Natural killer cell (primary cell): ENCODE data around the gene ZNF281. TPM values are rescaled to one million over a fixed set of nuclear protein-coding genes. Genes with fewer than 3 reads are reported as not detected.
"Not testable (repeated sequence)": the region's sequence is repeated elsewhere in the genome, so short reads cannot be mapped to it uniquely, and the experiment has no call there.

Source experiments
- ATAC-seq, 3 donors: fragments of 150-1000 bp in 2 of 3; fragments of 200-7000 bp in 1 of 3; cut with Tn5 transposase; 1 replicate in 1 of 3; 2 replicates in 2 of 3; pipeline ENCODE4 v1.10.0; 2021; ENCODE audit warnings: mild to moderate bottlenecking in 2 of 3, moderate library complexity in 2 of 3
- DNase-seq, 2 donors: peaks; one replicate each; pipeline versions ENCODE4 v3.0.0 to v3.0.0-alpha.2; 2013 to 2021; ENCODE audit warnings: mixed read lengths in 1 of 2
- H3K27ac ChIP-seq: one replicate; pipeline ENCODE4 v1.5.1; 2013; ENCODE audit warnings: mild to moderate bottlenecking, low read length
- H3K27me3 ChIP-seq: one replicate; pipeline ENCODE4 v1.6.1; 2013; ENCODE audit warnings: low read length; ENCODE audit not compliant: control insufficient read depth, insufficient read depth
- H3K36me3 ChIP-seq: one replicate; pipeline ENCODE4 v1.6.1; 2013; ENCODE audit warnings: low read length; ENCODE audit not compliant: control insufficient read depth, insufficient read depth
- H3K4me1 ChIP-seq: one replicate; pipeline ENCODE4 v1.6.1; 2013; ENCODE audit warnings: low read length; ENCODE audit not compliant: control insufficient read depth, insufficient read depth
- H3K4me3 ChIP-seq: one replicate; pipeline ENCODE4 v1.5.1; 2013; ENCODE audit warnings: low read length
- H3K9me3 ChIP-seq: one replicate; pipeline ENCODE4 v1.6.1; 2013; ENCODE audit warnings: low read length; ENCODE audit not compliant: control insufficient read depth, insufficient read depth
- H3K27ac Mint-ChIP-seq, 2 donors: one replicate each; pipeline ENCODE4 v1.8.0; 2022; ENCODE audit warnings: mild to moderate bottlenecking in 2 of 2, mixed read lengths in 2 of 2, moderate library complexity in 1 of 2
- H3K27me3 Mint-ChIP-seq, 2 donors: one replicate each; pipeline ENCODE4 v1.8.0; 2022; ENCODE audit warnings: low read depth in 2 of 2, mixed read lengths in 2 of 2
- H3K36me3 Mint-ChIP-seq: one replicate; pipeline ENCODE4 v1.8.0; 2022; ENCODE audit warnings: mixed read lengths
- H3K4me1 Mint-ChIP-seq, 2 donors: one replicate each; pipeline ENCODE4 v1.8.0; 2022; ENCODE audit warnings: mixed read lengths in 2 of 2
- H3K4me3 Mint-ChIP-seq: one replicate; pipeline ENCODE4 v1.8.0; 2022; ENCODE audit warnings: mild to moderate bottlenecking, moderate library complexity, mixed read lengths
- H3K9me3 Mint-ChIP-seq, 2 donors: one replicate each; pipeline ENCODE4 v1.8.0; 2022; ENCODE audit warnings: mixed read lengths in 2 of 2
- WGBS: methylation state at CpG from one replicate; pipeline ENCODE4 v1.1.7; 2013; ENCODE audit warnings: missing lambda C conversion rate; ENCODE audit not compliant: insufficient coverage; 5-methylcytosine and 5-hydroxymethylcytosine counted together
- intact Hi-C: fragments of 100-400 bp; cut with micrococcal nuclease; formaldehyde crosslinking; loops from one replicate; pipeline ENCODE4 v1.14.2; 2022
- total RNA-seq, 4 donors: library from RNA; stranded (reverse); fragments of 120-200 nt in 1 of 4; gene quantifications; one replicate each; pipeline versions ENCODE4 v1.2.3 to v1.2.4, GENCODE V29; 2013 to 2022
- TF ChIP-seq, protein P1 (sequence below): fragments of 200-600 bp; IDR thresholded peaks from one replicate; pipeline ENCODE4 v1.8.0; 2022; ENCODE audit warnings: antibody characterized with exemption

Gene ZNF281
- total RNA-seq, 3 donors from 2014 or later (not counting 1 experiment from before 2014, with no cell fraction given) = 25.6 to 35.4 (median 33.8) TPM

GRCh38 chr1:200442537-200443156 lies 32.8 kb upstream of the ZNF281 start:
- Histone ChIP-seq H3K27me3 (no peaks in the 10 kb centered on the region), H3K36me3 (no peaks in the 10 kb centered on the region), H3K27ac (no peak overlapping the region), H3K4me3 (no peak overlapping the region), H3K4me1 (no peaks in the 10 kb centered on the region), H3K9me3 (no peaks in the 10 kb centered on the region)
- Mint-ChIP-seq H3K36me3 (no peaks in the 10 kb centered on the region), H3K4me1 (peaks cover 3 to 4% of the 10 kb centered on the region in 2 donors), H3K4me3 (no peak overlapping the region), H3K27ac (no peak overlapping the region), H3K27me3 (no peaks in the 10 kb centered on the region), H3K9me3 (no peaks in the 10 kb centered on the region)
- ATAC-seq = no peak
- intact Hi-C loops = no loop called here
- 94% methylated on average over 3 of the region's 3 CpGs for WGBS
- no peak for DNase-seq
- TF ChIP-seq, protein P1, sequence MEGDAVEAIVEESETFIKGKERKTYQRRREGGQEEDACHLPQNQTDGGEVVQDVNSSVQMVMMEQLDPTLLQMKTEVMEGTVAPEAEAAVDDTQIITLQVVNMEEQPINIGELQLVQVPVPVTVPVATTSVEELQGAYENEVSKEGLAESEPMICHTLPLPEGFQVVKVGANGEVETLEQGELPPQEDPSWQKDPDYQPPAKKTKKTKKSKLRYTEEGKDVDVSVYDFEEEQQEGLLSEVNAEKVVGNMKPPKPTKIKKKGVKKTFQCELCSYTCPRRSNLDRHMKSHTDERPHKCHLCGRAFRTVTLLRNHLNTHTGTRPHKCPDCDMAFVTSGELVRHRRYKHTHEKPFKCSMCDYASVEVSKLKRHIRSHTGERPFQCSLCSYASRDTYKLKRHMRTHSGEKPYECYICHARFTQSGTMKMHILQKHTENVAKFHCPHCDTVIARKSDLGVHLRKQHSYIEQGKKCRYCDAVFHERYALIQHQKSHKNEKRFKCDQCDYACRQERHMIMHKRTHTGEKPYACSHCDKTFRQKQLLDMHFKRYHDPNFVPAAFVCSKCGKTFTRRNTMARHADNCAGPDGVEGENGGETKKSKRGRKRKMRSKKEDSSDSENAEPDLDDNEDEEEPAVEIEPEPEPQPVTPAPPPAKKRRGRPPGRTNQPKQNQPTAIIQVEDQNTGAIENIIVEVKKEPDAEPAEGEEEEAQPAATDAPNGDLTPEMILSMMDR = no peak

DNA sequence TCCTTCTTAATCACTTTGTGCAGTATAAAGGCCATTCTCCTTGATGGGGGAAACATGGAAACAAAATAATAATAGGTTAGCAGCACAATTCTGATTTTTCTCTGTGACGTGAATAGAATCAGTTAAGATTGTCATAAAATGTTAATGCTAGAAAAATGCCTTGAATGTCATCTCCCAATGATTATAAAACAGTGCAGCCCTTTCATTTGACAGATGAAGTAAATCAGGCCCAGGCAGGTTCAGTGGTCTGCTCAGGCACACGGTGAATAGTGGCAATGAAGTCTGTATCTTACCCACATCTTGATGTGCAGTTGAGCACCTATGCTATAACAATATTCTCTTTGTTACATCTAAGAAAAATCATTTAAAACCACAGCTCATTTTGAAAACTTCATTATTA lies 32.2 kb upstream of the ZNF281 start:
- Mint-ChIP-seq H3K9me3 (no peaks in the 10 kb centered on the region), H3K4me3 (no peak overlapping the region), H3K27ac (no peak overlapping the region), H3K4me1 (peaks cover 5 to 6% of the 10 kb centered on the region in 2 donors), H3K27me3 (no peaks in the 10 kb centered on the region), H3K36me3 (no peaks in the 10 kb centered on the region)
- no peak overlapping the region for H3K4me3 ChIP-seq
- no peaks in the 10 kb centered on the region for H3K27me3 ChIP-seq
- 88% methylated on average over 2 of the region's 2 CpGs for WGBS
- H3K9me3 ChIP-seq = no peaks in the 10 kb centered on the region
- no peaks in the 10 kb centered on the region for H3K36me3 ChIP-seq
- ATAC-seq (no peak), DNase-seq (no peak)
- H3K27ac ChIP-seq = no peak overlapping the region
- no peaks in the 10 kb centered on the region for H3K4me1 ChIP-seq
- intact Hi-C loops = no loop called here
- TF ChIP-seq, protein P1 = no peak

DNA sequence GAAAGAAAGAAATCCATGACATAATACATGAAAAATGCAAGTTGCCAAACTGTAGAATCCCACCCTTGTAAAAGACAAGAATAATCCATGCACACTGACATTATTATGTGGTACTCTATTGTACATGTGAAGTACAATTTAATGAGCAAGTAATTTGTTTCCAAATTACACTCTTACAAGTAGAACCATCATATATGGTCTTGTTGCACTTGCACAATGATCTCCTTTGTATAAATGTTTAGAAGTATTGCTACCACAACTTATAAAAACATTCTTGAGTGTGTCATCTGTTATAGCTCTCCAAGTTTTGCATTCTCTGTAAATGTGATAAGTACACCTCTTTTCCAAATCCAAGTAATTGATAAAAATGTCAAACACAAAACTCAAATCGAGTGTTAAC lies 29.1 kb upstream of the ZNF281 start:
- WGBS = 86% methylated on average over 1 of the region's 1 CpG
- Mint-ChIP-seq H3K36me3 (no peaks in the 10 kb centered on the region), H3K27ac (no peak overlapping the region), H3K27me3 (no peaks in the 10 kb centered on the region), H3K4me1 (peaks cover 5 to 6% of the 10 kb centered on the region in 2 donors), H3K9me3 (no peaks in the 10 kb centered on the region), H3K4me3 (no peak overlapping the region)
- H3K36me3 ChIP-seq = no peaks in the 10 kb centered on the region
- ATAC-seq (no peak), DNase-seq (no peak)
- H3K4me1 ChIP-seq = no peaks in the 10 kb centered on the region
- H3K9me3 ChIP-seq = no peaks in the 10 kb centered on the region
- TF ChIP-seq, protein P1 = no peak
- H3K27me3 ChIP-seq = no peaks in the 10 kb centered on the region
- no peak overlapping the region for H3K4me3 ChIP-seq
- intact Hi-C loops = no loop called here
- no peak overlapping the region for H3K27ac ChIP-seq

DNA sequence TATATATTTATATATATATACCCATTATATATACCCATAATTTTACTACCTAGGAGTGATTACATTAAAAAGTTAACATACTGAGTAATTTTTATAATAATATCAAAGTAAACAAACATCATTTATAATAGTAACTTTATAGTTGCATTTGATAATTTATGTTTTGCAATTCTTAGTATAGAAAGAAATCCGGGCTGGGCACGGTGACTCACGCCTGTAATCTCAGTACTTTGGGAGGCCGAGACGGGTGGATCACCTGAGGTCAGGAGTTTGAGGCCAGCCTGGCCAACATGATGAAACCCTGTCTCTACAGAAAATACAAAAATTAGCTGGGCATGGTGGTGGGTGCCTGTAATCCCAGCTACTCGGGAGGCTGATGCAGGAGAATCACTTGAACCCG lies 28.6 kb upstream of the ZNF281 start:
- H3K9me3 Mint-ChIP-seq, H3K4me1 Mint-ChIP-seq, H3K36me3 Mint-ChIP-seq, H3K27ac Mint-ChIP-seq, H3K27ac ChIP-seq, intact Hi-C loops, H3K4me1 ChIP-seq, H3K4me3 ChIP-seq, H3K4me3 Mint-ChIP-seq, DNase-seq, H3K9me3 ChIP-seq, H3K36me3 ChIP-seq, ATAC-seq, H3K27me3 ChIP-seq, H3K27me3 Mint-ChIP-seq: not testable (repeated sequence)
- 93% methylated on average over 7 of the region's 7 CpGs for WGBS
